Ishikawa (cell line): ENCODE data around the gene PTPDC1.

Experiments
- CEBPB ChIP-seq: IDR thresholded peaks from 2 replicates; pipeline ENCODE4 v1.6.1; 2012
- CREB1 ChIP-seq: IDR thresholded peaks from 2 replicates; pipeline ENCODE4 v1.6.1; 2012; ENCODE audit warnings: low read depth
- EP300 ChIP-seq: IDR thresholded peaks from 2 replicates; pipeline ENCODE4 v1.6.1; 2012; ENCODE audit warnings: borderline replicate concordance
- MAX ChIP-seq: IDR thresholded peaks from 2 replicates; pipeline ENCODE4 v1.6.1; 2012
- REST ChIP-seq: IDR thresholded peaks from 2 replicates; pipeline ENCODE4 v1.6.1; 2012; ENCODE audit warnings: low read depth, mild to moderate bottlenecking
- TAF1 ChIP-seq: IDR thresholded peaks from 2 replicates; pipeline ENCODE4 v1.6.1; 2012; ENCODE audit warnings: low read depth, mild to moderate bottlenecking

GRCh38 chr9:94076557-94076956, 7.7 kb upstream of the PTPDC1 start:
- TF ChIP-seq REST (no peak), CREB1 (no peak), TAF1 (no peak), MAX (no peak), EP300 (no peak), CEBPB (no peak)
